ENCODE data around the gene MPND.
A peak's percentile ranks its signal among the peaks of the same experiment; 100 is the strongest.
"Not testable (repeated sequence)": the region's sequence is repeated elsewhere in the genome, so short reads cannot be mapped to it uniquely, and the experiment has no call there.

MPND gene

DNA sequence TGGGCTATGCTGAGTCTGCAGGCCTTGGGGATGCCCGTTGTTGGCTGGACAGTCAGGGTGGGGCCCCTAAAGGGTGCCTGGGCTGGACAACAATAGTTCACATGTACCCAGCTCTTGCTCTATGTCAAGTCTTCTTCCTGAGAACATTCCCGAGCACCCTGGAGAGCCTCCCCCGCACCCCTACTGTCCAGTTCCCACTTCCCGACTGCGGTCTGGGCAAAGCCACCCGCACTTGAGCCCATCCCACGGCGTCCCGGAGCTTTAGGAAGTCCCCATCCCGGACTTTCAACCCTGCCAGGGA is 1.1 kb upstream of the MPND start:
- Histone ChIP-seq H3K9ac (ENCODE audit: insufficient read length, low read depth) (peak overlapping the region; percentile 94), H3K4me3 (ENCODE audit: insufficient read length, low read depth) (peak overlapping the region; percentile 63), H3K4me1 (ENCODE audit: insufficient read depth, insufficient read length) (peaks cover 14% of the 10 kb centered on the region), H3K9me3 (ENCODE audit: insufficient read depth, low read length) (no peaks in the 10 kb centered on the region), H3K36me3 (ENCODE audit: insufficient read depth, insufficient read length, low read length) (peaks cover 11% of the 10 kb centered on the region), H3K27me3 (ENCODE audit: insufficient read depth, insufficient read length) (peaks cover 42% of the 10 kb centered on the region)
- TF ChIP-seq YY1 (IDR thresholded peaks at IDR 0.05; ENCODE audit: insufficient read depth, insufficient read length) = no peak
- TF ChIP-seq ZNF274 (IDR thresholded peaks at IDR 0.05; ENCODE audit: low read depth, low read length) = no peak
- TF ChIP-seq SUZ12 (IDR thresholded peaks at IDR 0.05; ENCODE audit: extremely low read depth, insufficient read depth, insufficient read length) = no peak
- no peak for DNase-seq (ENCODE audit: low read depth, low spot score)

DNA sequence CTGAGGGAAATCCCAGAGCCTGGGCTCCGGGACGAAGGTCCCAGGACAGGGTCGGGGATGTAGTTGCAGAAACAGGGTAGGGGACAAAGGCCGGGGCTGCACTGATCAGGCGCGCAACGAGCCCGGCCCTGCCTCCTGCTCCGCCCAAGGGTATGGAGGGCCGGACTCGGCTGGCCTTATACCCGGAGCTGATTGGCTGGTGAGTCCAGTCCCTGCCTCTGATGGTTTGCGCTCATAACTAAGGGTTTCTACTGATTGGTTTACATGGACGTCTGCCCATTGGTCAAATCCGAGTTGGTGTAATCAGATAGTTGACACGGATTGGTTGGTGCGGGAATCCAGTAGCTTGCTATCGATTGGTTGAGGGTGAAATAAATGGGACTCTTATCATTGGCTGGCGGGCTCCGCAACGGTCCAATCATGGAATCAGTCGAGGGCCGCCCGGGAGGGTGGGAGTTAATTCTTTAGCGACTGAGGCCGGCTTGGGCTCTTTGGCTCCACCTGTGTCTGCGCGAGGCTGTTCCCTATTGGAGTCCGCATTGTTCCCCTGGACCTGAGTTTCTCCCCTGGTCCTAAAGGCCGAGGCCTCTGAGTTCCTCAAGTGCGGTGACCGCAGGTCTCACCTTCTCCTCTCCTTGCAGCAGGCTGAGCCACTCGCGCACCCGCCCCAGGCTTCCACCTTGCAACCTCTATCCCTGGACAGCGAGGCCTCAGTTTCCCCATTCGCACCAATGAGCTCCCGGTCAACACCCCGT is 570 bp upstream of the MPND start:
- H3K36me3 ChIP-seq (ENCODE audit: insufficient read depth, insufficient read length, low read length) = peaks cover 11% of the 10 kb centered on the region
- H3K27me3 ChIP-seq (ENCODE audit: insufficient read depth, insufficient read length) = peaks cover 40% of the 10 kb centered on the region
- H3K4me3 ChIP-seq (ENCODE audit: insufficient read length, low read depth) = peak overlapping the region; percentile 63
- peak; percentile 99 for DNase-seq (ENCODE audit: low read depth, low spot score)
- H3K4me1 ChIP-seq (ENCODE audit: insufficient read depth, insufficient read length) = peaks cover 14% of the 10 kb centered on the region
- H3K9ac ChIP-seq (ENCODE audit: insufficient read length, low read depth) = peak overlapping the region; percentile 94
- no peak for TF ChIP-seq ZNF274 (IDR thresholded peaks at IDR 0.05; ENCODE audit: low read depth, low read length)
- no peak for TF ChIP-seq YY1 (IDR thresholded peaks at IDR 0.05; ENCODE audit: insufficient read depth, insufficient read length)
- no peak for TF ChIP-seq SUZ12 (IDR thresholded peaks at IDR 0.05; ENCODE audit: extremely low read depth, insufficient read depth, insufficient read length)
- H3K9me3 ChIP-seq (ENCODE audit: insufficient read depth, low read length) = no peaks in the 10 kb centered on the region

DNA sequence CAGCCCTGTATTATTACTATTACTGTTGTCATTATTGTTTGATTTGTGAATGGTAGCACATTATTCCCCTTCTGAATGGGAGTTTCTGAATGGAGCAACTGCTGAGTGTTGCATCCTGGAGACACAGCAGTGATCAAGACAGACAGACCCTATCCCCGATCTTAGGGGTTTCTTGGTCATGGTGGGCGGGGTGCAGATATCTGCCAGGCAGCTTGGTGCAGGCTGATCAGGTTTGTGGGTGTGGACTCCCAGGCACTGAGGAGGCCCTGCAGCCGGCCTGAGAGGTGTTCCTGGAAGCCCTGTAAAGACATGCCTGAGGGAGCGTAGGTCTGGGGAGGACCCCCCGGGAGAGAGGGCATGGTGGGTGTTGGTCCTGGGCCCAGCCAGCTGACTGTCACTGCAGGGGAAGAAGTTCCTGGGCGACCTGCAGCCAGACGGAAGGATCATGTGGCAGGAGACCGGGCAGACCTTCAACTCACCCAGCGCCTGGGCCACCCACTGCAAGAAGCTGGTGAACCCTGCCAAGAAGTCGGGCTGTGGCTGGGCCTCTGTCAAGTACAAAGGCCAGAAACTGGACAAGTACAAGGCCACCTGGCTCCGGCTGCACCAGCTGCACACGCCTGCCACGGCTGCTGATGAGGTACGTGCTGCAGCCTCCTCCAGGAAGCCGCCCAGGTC is 2.1 kb downstream of the MPND start:
- no peak for TF ChIP-seq SUZ12 (IDR thresholded peaks at IDR 0.05; ENCODE audit: extremely low read depth, insufficient read depth, insufficient read length)
- TF ChIP-seq ZNF274 (IDR thresholded peaks at IDR 0.05; ENCODE audit: low read depth, low read length) = no peak
- no peak for TF ChIP-seq YY1 (IDR thresholded peaks at IDR 0.05; ENCODE audit: insufficient read depth, insufficient read length)
- H3K36me3 ChIP-seq (ENCODE audit: insufficient read depth, insufficient read length, low read length) = peaks cover 26% of the 10 kb centered on the region
- H3K4me1 ChIP-seq (ENCODE audit: insufficient read depth, insufficient read length) = peaks cover 7% of the 10 kb centered on the region
- H3K4me3 ChIP-seq (ENCODE audit: insufficient read length, low read depth) = no peak overlapping the region
- peaks cover 16% of the 10 kb centered on the region for H3K27me3 ChIP-seq (ENCODE audit: insufficient read depth, insufficient read length)
- H3K9ac ChIP-seq (ENCODE audit: insufficient read length, low read depth) = no peak overlapping the region
- DNase-seq (ENCODE audit: low read depth, low spot score) = no peak
- H3K9me3 ChIP-seq (ENCODE audit: insufficient read depth, low read length) = no peaks in the 10 kb centered on the region

DNA sequence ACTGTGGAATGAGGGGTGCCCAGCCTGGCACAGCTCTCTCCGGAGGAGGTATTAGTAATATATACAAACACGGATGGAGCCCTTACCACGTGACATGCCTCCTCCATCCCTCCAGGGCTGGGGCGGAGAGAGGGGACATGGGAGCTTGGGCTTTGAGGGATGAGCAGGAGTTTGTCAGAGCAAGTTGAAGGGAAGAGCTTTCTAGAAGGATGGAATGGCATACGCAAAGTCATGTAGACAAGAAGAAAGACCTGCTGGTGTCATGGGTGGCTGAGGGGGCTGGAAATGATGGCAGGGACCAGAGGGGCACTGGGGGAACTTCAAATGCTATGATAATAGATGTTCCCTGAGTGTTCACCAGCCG is 2.6 kb downstream of the MPND start:
- Histone ChIP-seq H3K9ac (ENCODE audit: insufficient read length, low read depth) (no peak overlapping the region), H3K4me3 (ENCODE audit: insufficient read length, low read depth) (no peak overlapping the region), H3K4me1 (ENCODE audit: insufficient read depth, insufficient read length) (peaks cover 7% of the 10 kb centered on the region), H3K36me3 (ENCODE audit: insufficient read depth, insufficient read length, low read length) (peaks cover 27% of the 10 kb centered on the region), H3K9me3 (ENCODE audit: insufficient read depth, low read length) (no peaks in the 10 kb centered on the region), H3K27me3 (ENCODE audit: insufficient read depth, insufficient read length) (peaks cover 11% of the 10 kb centered on the region)
- DNase-seq (ENCODE audit: low read depth, low spot score) = no peak
- no peak for TF ChIP-seq YY1 (IDR thresholded peaks at IDR 0.05; ENCODE audit: insufficient read depth, insufficient read length)
- no peak for TF ChIP-seq ZNF274 (IDR thresholded peaks at IDR 0.05; ENCODE audit: low read depth, low read length)
- no peak for TF ChIP-seq SUZ12 (IDR thresholded peaks at IDR 0.05; ENCODE audit: extremely low read depth, insufficient read depth, insufficient read length)

DNA sequence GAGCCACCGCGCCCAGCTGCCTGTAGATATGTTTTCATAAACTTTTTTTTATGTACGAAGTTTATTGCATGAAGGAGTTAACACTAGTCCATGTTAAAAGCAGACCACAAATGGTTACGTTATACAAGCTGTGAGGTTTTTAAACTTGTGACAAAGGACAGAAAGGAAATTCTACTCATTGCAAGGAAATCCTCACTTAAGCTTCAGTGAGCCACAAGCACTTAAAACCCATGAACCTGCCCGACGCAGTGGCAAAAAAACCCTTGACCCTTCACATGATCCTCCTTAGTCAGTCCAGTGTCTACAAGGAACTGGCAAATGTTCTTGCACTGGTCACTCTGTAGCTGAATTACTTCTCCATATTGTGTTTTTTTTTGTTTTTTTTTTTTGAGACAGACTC is 4.2 kb downstream of the MPND start:
- Histone ChIP-seq H3K9ac (ENCODE audit: insufficient read length, low read depth) (no peak overlapping the region), H3K36me3 (ENCODE audit: insufficient read depth, insufficient read length, low read length) (peaks cover 27% of the 10 kb centered on the region), H3K4me1 (ENCODE audit: insufficient read depth, insufficient read length) (peaks cover 7% of the 10 kb centered on the region), H3K9me3 (ENCODE audit: insufficient read depth, low read length) (no peaks in the 10 kb centered on the region), H3K4me3 (ENCODE audit: insufficient read length, low read depth) (no peak overlapping the region), H3K27me3 (ENCODE audit: insufficient read depth, insufficient read length) (peaks cover 7% of the 10 kb centered on the region)
- DNase-seq (ENCODE audit: low read depth, low spot score) = no peak
- no peak for TF ChIP-seq ZNF274 (IDR thresholded peaks at IDR 0.05; ENCODE audit: low read depth, low read length)
- no peak for TF ChIP-seq SUZ12 (IDR thresholded peaks at IDR 0.05; ENCODE audit: extremely low read depth, insufficient read depth, insufficient read length)
- no peak for TF ChIP-seq YY1 (IDR thresholded peaks at IDR 0.05; ENCODE audit: insufficient read depth, insufficient read length)

DNA sequence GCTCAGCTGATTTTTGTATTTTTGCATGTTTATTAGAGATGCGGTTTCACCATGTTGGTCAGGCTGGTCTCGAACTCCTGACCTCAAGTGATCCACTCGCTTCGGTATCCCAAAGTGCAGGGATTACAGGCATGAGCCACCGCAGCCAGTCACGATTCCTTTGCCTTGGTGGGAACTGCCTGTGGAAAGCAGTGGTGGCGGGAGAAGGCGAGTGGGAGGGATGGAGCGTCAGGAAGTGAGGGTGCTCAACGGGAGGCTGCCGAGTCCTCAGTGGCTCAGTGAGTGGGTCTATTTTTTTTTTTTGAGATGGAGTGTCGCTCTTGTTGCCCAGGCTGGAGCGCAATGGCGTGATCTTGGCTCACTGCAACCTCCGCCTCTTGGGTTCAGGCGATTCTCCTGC is 5.9 kb downstream of the MPND start:
- DNase-seq (ENCODE audit: low read depth, low spot score); H3K9me3 ChIP-seq (ENCODE audit: insufficient read depth, low read length); H3K9ac ChIP-seq (ENCODE audit: insufficient read length, low read depth); H3K4me3 ChIP-seq (ENCODE audit: insufficient read length, low read depth); H3K27me3 ChIP-seq (ENCODE audit: insufficient read depth, insufficient read length); H3K4me1 ChIP-seq (ENCODE audit: insufficient read depth, insufficient read length): not testable (repeated sequence)
- peaks cover 34% of the 10 kb centered on the region for H3K36me3 ChIP-seq (ENCODE audit: insufficient read depth, insufficient read length, low read length)

DNA sequence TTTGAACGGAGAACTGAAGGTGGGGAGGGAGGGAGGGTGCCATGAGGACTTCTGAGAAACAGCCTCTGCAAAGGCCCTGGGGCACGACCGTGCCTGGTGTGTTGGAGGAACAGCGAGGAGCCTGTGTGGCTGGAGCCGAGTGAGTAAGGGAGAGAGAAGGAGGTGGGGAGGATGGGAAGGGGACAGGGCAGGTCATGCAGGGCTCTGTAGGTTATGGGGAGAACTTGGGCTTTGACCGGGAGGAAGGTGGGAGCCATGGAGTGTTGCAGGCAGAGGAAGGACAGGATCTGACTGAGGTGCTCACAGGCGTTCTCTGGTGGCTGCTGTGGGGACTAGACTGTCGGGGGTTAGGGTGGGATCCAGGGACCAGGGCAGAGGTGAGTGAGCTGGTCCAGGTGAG is 6.7 kb downstream of the MPND start:
- H3K4me1 ChIP-seq (ENCODE audit: insufficient read depth, insufficient read length) = no peaks in the 10 kb centered on the region
- no peaks in the 10 kb centered on the region for H3K27me3 ChIP-seq (ENCODE audit: insufficient read depth, insufficient read length)
- DNase-seq (ENCODE audit: low read depth, low spot score) = no peak
- H3K4me3 ChIP-seq (ENCODE audit: insufficient read length, low read depth) = no peak overlapping the region
- peaks cover 41% of the 10 kb centered on the region for H3K36me3 ChIP-seq (ENCODE audit: insufficient read depth, insufficient read length, low read length)
- H3K9ac ChIP-seq (ENCODE audit: insufficient read length, low read depth) = no peak overlapping the region
- TF ChIP-seq ZNF274 (IDR thresholded peaks at IDR 0.05; ENCODE audit: low read depth, low read length) (no peak), YY1 (IDR thresholded peaks at IDR 0.05; ENCODE audit: insufficient read depth, insufficient read length) (no peak), SUZ12 (IDR thresholded peaks at IDR 0.05; ENCODE audit: extremely low read depth, insufficient read depth, insufficient read length) (no peak)
- H3K9me3 ChIP-seq (ENCODE audit: insufficient read depth, low read length) = no peaks in the 10 kb centered on the region

All from NT2/D1 (cell line).